Activated naive CD8-positive, alpha-beta T cell treated with anti-CD3 and anti-CD28 coated beads, Interleukin-2, amount 50 U/mL, for 16 hours (primary cell): Measurements from ENCODE around the gene LYRM7.
A peak's percentile ranks its signal among the peaks of the same experiment; 100 is the strongest.
"Not testable (repeated sequence)": the region's sequence is repeated elsewhere in the genome, so short reads cannot be mapped to it uniquely, and the experiment has no call there.

Experiments
- DNase-seq: peaks from one replicate; pipeline ENCODE4 v3.0.0-alpha.2; 2020; ENCODE audit warnings: low read depth, low spot score

Gene LYRM7

DNA sequence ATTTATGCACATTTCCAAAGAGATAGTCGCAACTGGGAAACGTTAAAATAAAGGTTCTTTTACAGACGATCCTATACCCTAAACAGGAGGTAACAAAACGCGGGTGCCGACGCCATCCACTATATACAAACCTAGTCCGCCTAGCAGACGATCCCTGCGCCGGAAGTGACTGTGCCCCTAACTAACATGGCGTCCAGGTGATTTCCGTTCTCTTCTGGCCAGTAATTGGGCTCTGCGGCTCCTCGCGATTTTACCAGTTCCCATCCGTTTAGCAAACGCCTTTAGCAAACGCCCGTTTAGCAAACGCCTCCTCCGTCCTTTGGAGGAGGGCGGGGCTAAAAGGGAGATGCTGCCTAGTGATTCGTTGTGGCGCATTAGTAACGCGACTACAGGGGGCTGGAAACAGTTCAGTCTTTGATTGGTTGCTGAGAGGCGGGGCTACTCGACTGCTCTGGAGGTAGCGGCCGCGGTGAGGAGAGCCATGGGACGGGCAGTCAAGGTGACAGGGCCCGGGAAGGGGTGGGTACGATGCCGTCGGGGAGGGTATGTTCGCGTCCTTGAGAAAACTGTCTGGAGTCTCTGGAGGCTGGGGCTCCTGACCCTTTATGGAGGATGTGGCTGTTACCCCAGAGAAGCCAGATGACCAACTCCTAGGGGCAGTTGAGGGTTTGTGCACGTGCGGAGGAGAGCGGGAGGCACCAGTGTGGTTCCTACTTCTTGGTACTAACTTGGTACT is at the start of gene LYRM7:
Gene LYRM7 (plus strand): TSS at position 405 of the 736 bp plus-strand sequence. CDS start 77 bp downstream, at position 482.
- peak; percentile 89 for DNase-seq

DNA sequence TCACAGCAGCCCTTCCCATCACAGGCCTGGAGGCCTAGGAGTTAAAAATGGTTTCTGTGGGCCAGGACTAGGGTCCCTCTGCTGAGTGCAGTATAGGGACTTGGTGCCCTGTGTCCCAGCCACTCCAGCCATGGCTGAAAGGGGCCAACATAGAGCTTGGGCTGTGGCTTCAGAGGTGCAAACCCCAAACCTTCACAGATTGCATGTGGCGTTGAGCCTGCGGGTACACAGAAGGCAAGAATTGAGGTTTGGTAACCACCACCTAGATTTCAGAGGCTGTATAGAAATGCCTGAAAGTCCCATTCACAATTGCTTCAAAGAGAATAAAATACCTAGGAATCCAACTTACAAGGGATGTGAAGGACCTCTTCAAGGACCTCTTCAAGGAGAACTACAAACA is 43.5 kb upstream of the LYRM7 start:
- DNase-seq: not testable (repeated sequence)

DNA sequence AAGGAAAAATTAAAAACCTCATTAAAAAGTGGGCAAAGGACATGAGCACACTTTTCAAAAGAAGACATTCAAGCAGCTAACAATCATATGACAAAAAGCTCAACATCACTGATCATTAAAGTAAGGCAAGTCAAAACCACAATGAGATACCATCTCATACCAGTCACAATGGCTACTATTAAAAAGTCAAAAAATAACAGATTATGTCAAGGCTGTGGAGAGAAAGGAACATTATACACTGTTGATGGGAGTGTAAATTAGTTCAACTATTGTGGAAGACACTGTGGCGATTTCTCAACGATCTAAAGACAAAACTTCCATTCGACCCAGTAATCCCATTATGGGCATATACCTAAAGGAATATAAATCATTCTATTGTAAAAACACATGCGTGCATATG is 41.4 kb upstream of the LYRM7 start:
- no peak for DNase-seq

GRCh38 chr5:131133091-131133490 is 37.7 kb upstream of the LYRM7 start:
- not testable (repeated sequence) for DNase-seq

GRCh38 chr5:131138406-131138805 is 32.3 kb upstream of the LYRM7 start:
- DNase-seq: not testable (repeated sequence)

GRCh38 chr5:131139321-131139720 is 31.4 kb upstream of the LYRM7 start:
- no peak for DNase-seq

GRCh38 chr5:131142970-131143617 is 27.6 kb upstream of the LYRM7 start:
- DNase-seq: no peak

DNA sequence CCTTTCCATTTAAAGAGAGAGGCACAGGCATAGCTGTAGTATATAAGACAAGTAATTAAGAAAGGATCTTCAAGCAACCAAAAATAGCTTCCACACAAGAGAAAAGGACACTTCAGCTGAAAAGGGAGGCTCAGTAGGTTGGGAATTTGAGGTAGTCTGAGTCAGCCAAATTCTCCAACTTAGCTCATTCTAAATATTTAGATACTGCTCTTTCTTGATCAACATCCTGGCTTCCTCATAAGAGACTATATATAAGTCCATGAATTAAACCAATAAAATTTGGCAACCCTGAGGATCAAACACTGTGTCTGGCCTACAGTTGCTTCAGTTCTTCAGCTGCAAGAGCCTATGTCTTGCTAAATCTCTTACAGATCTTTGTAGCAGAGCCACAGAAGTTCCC is 23.5 kb upstream of the LYRM7 start:
- DNase-seq: no peak

GRCh38 chr5:131148835-131149234 is 21.9 kb upstream of the LYRM7 start:
- no peak for DNase-seq

- no peak for DNase-seq
Observed at GRCh38 chr5:131150408-131150807, 20.3 kb upstream of the LYRM7 start.

DNA sequence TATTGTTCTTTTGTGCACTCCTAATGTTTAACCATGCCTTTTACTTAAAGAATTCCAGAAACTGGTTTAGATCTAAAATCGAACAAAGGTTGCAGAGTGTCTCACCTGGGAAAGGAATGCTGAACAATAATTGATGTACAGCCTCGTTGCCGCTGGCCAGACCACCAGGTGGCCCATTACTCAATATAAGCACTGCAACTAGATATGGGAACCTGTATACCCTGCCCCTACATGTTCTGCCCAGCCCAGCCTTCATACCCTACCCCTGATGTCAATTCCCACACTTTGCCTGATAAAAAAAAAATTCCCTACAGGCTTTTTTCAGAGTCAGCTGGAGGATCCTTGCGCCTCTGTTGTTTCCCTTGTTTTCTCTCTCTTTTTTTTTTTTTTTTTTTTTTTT is 19.5 kb upstream of the LYRM7 start:
- DNase-seq: no peak

DNA sequence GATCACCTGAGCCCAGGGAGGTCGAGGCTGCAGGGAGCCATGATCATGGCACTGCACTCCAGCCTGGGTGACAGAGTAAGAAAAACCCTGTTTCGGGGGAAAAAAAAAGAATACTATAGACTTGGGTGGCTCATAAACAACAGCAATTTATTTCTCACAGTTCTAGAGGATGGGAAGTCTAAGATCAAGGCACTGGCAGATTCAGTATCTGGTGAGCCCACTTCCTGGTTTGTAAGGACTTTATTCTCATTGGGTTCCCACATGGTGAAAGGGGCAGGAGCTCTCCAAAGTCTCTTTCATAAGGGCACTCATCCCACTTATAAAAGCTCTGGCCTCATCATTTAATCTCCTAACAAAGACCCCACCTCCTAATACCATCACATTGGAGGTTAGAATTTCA is 14.4 kb upstream of the LYRM7 start:
- DNase-seq: no peak

GRCh38 chr5:131156957-131157356 is 13.8 kb upstream of the LYRM7 start:
- no peak for DNase-seq

DNA sequence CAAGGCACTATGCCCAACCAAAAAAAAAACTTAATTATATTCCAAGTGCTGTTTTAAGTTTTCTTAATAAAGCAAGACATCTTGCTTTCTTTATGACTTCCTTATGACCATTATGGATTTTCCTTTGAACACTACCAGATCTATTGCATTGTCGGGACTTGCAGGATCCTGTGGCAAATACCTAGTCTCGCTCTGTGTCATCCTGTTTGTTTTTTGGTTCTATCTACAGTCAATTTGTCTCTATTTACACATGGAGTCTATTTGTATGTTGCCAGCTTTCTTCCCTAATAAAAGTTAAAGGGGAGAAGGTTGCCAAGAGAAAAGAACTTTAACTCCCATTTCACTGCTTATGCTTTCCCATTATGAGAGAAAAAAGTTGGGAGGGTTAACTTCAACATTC is 10.6 kb upstream of the LYRM7 start:
- DNase-seq: no peak

GRCh38 chr5:131163276-131164119 is 7.2 kb upstream of the LYRM7 start:
- no peak for DNase-seq

- DNase-seq: peak; percentile 17
Observed at GRCh38 chr5:131164191-131165118, 6.3 kb upstream of the LYRM7 start.

- peak; percentile 81 for DNase-seq
Observed at GRCh38 chr5:131165119-131165727, 5.5 kb upstream of the LYRM7 start, which contains the start of gene HINT1. HINT1 (minus strand) TSS chr5:131165256; CDS start chr5:131165205, 51 bp downstream.

GRCh38 chr5:131167615-131168014 is 3.1 kb upstream of the LYRM7 start:
- no peak for DNase-seq

DNA sequence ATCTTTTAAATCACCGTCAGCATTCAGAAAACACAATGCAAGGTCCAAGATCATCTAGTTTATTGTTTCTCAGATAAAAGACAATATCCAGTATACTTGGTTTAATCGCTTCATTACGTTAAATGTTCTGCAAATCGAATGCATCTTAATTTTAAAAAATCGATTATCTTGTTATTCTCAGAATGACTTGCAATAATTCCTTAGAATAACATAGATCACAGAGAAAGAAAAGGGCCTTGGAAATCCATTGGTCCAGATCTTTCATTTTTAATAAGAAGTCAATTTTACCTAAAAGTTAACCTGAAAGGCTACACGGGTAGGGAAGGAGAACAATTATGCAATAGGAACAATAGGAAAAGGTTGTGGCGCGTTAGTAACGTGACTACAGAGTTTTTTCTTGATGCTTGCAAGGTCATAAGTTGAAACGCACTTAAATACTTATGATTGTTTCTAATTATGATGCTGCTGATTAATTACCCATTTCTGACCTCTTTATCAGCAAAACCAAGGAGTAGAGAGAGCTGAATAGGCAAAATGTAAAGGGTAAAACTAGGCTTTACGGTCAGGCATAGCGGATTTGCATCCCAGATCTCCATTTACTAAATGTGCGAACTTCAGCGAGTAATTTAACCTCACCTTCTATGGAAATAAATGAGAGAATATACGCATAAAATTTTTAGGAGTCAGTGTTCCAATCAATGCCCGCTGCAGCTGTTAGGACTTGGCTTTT is 769 bp upstream of the LYRM7 start:
- DNase-seq: no peak

DNA sequence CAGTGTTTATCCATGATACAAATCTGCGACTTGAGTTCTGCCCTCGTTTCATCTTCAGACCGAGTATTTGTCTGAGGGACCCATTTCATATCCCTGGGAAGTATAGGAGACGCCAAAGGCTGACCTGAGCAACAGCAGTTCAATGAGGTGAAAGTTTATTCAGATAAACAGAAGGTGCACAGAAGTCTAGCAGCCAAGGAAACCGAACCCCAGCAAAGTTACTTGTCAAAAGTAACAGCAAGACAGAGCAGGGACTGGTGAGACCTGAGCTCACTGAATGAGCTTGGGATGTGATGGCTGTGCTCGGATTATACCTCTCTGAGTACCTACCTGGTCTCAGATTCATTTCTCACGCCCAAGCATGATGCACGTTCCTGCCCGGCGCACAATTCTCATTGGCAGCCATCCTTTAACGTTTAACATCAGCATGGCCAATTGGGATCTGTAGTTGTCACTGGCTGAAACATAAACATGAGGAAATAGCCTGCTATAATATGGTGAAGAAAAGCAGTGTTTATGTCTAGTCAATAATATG is 599 bp downstream of the LYRM7 start:
- DNase-seq: no peak
